GM15510 (cell line): ENCODE results near the gene DDX39B.

ENCODE experiments used
- POLR2A ChIP-seq: IDR thresholded peaks from 3 replicates; pipeline ENCODE4 v1.6.1; 2011; ENCODE audit warnings: borderline replicate concordance; ENCODE audit not compliant: insufficient read length; ENCODE audit errors: extremely low read depth

DDX39B gene

DNA sequence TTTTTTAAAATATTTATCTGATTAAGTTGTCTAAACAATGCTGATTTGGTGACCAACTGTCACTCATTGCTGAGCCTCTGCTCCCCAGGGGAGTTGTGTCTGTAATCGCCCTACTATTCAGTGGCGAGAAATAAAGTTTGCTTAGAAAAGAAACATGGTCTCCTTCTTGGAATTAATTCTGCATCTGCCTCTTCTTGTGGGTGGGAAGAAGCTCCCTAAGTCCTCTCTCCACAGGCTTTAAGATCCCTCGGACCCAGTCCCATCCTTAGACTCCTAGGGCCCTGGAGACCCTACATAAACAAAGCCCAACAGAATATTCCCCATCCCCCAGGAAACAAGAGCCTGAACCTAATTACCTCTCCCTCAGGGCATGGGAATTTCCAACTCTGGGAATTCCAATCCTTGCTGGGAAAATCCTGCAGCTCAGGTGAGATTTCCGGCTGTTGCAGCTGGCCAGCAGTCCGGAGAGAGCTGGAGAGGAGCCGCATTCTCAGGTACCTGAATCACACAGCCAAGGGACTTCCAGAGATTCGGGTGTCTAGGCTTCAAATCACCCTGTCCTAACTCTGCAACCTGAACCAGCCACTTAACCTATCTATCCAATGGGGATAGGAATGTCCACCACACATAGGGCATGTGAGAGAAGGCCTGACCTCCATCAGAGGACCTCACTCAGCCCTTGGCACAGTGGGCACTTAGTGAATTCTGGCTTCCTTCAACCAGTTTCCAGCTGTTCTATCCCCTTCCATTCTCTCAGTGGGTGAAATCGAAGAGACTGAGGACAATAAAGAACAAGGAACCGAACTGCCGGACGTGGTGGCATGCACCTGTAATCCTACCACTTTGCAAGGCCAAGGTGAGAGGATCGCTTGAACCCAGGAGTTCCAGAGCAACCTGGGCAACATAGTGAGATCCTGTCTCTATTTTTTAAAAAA, 36.6 kb upstream of the DDX39B start:
- peak; percentile 36 for TF ChIP-seq POLR2A

DNA sequence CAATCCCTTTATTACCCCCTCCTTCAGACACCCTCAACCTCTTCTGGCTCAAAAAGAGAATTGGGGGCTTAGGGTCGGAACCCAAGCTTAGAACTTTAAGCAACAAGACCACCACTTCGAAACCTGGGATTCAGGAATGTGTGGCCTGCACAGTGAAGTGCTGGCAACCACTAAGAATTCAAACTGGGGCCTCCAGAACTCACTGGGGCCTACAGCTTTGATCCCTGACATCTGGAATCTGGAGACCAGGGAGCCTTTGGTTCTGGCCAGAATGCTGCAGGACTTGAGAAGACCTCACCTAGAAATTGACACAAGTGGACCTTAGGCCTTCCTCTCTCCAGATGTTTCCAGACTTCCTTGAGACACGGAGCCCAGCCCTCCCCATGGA, 35.8 kb upstream of the DDX39B start:
- peak; percentile 8 for TF ChIP-seq POLR2A

DNA sequence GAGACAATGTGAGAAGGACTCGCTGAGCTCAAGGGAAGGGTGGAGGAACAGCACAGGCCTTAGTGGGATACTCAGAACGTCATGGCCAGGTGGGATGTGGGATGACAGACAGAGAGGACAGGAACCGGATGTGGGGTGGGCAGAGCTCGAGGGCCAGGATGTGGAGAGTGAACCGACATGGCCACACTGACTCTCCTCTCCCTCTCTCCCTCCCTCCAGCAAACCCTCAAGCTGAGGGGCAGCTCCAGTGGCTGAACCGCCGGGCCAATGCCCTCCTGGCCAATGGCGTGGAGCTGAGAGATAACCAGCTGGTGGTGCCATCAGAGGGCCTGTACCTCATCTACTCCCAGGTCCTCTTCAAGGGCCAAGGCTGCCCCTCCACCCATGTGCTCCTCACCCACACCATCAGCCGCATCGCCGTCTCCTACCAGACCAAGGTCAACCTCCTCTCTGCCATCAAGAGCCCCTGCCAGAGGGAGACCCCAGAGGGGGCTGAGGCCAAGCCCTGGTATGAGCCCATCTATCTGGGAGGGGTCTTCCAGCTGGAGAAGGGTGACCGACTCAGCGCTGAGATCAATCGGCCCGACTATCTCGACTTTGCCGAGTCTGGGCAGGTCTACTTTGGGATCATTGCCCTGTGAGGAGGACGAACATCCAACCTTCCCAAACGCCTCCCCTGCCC, 35.2 kb upstream of the DDX39B start:
- no peak for TF ChIP-seq POLR2A

DNA sequence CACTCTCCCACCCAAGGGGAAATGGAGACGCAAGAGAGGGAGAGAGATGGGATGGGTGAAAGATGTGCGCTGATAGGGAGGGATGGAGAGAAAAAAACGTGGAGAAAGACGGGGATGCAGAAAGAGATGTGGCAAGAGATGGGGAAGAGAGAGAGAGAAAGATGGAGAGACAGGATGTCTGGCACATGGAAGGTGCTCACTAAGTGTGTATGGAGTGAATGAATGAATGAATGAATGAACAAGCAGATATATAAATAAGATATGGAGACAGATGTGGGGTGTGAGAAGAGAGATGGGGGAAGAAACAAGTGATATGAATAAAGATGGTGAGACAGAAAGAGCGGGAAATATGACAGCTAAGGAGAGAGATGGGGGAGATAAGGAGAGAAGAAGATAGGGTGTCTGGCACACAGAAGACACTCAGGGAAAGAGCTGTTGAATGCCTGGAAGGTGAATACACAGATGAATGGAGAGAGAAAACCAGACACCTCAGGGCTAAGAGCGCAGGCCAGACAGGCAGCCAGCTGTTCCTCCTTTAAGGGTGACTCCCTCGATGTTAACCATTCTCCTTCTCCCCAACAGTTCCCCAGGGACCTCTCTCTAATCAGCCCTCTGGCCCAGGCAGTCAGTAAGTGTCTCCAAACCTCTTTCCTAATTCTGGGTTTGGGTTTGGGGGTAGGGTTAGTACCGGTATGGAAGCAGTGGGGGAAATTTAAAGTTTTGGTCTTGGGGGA, 34.3 kb upstream of the DDX39B start:
- no peak for TF ChIP-seq POLR2A

- TF ChIP-seq POLR2A, result peak; percentile 99
Measured at GRCh38 chr6:31575335-31575901, 33.6 kb upstream of the DDX39B start, which contains the start of gene TNF. Gene TNF, plus strand, starts transcription at chr6:31575565. Its CDS starts 177 bp downstream, at chr6:31575742.

- TF ChIP-seq POLR2A, result peak; percentile 48
Measured at GRCh38 chr6:31574106-31575061, 32.6 kb upstream of the DDX39B start.

GRCh38 chr6:31573239-31574105, 31.7 kb upstream of the DDX39B start:
- TF ChIP-seq POLR2A, result no peak

DNA sequence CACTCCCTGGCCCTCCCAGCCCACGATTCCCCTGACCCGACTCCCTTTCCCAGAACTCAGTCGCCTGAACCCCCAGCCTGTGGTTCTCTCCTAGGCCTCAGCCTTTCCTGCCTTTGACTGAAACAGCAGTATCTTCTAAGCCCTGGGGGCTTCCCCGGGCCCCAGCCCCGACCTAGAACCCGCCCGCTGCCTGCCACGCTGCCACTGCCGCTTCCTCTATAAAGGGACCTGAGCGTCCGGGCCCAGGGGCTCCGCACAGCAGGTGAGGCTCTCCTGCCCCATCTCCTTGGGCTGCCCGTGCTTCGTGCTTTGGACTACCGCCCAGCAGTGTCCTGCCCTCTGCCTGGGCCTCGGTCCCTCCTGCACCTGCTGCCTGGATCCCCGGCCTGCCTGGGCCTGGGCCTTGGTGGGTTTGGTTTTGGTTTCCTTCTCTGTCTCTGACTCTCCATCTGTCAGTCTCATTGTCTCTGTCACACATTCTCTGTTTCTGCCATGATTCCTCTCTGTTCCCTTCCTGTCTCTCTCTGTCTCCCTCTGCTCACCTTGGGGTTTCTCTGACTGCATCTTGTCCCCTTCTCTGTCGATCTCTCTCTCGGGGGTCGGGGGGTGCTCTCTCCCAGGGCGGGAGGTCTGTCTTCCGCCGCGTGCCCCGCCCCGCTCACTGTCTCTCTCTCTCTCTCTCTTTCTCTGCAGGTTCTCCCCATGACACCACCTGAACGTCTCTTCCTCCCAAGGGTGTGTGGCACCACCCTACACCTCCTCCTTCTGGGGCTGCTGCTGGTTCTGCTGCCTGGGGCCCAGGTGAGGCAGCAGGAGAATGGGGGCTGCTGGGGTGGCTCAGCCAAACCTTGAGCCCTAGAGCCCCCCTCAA, 30.5 kb upstream of the DDX39B start, which contains the start of gene LTA:
LTA (plus strand) TSS at position 249 of the 871 bp plus-strand sequence; CDS start at position 703, 454 bp downstream.
- TF ChIP-seq POLR2A, result peak; percentile 86

- no peak for TF ChIP-seq POLR2A
Measured at GRCh38 chr6:31569861-31570536, 28.2 kb upstream of the DDX39B start.

- TF ChIP-seq POLR2A, result no peak
Measured at GRCh38 chr6:31568537-31568961, 26.7 kb upstream of the DDX39B start.

- peak; percentile 30 for TF ChIP-seq POLR2A
Measured at GRCh38 chr6:31567531-31568370, 25.9 kb upstream of the DDX39B start.

GRCh38 chr6:31560697-31561058, 18.9 kb upstream of the DDX39B start:
- no peak for TF ChIP-seq POLR2A
